ENCODE results near the gene EME2.

The EME2 gene

DNA sequence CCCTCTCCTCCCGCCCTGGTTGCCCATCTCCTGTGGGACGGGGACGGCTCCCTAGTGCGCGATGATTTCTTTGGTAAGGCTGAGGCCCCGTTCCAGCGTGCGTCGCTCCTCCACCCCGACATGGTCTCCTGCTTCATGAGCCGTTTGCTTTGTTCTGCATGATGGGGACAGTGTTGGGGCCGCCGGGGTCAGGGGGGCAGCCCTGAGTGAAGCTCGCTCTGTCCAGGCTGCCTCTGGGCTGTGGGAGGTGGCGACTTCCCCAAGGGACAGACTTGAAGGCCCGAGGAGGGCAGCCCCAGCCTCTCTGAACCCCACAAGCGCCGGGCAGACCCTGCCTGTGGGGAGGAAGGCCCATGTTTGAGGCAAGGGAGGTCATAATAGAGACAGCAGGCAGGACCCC is 13.7 kb upstream of the EME2 start:
- Histone ChIP-seq H3K4me3 (ENCODE audit: insufficient read depth, low read depth, low read length) (no peak overlapping the region), H3K36me3 (ENCODE audit: control insufficient read depth, insufficient read depth, low read length) (peaks cover 3% of the 10 kb centered on the region), H3K4me1 (ENCODE audit: control insufficient read depth, insufficient read depth, low read length) (peaks cover 5% of the 10 kb centered on the region), H3K27ac (ENCODE audit: insufficient read depth, low read depth, low read length, poor library complexity, severe bottlenecking) (no peak overlapping the region), H3K27me3 (ENCODE audit: control insufficient read depth, insufficient read depth, low read length, poor library complexity, severe bottlenecking) (no peaks in the 10 kb centered on the region), H3K9me3 (ENCODE audit: control insufficient read depth, low read length) (no peaks in the 10 kb centered on the region)
- WGBS, 2 experiments, result 94% methylated on average over 18 of the region's 18 CpGs

DNA sequence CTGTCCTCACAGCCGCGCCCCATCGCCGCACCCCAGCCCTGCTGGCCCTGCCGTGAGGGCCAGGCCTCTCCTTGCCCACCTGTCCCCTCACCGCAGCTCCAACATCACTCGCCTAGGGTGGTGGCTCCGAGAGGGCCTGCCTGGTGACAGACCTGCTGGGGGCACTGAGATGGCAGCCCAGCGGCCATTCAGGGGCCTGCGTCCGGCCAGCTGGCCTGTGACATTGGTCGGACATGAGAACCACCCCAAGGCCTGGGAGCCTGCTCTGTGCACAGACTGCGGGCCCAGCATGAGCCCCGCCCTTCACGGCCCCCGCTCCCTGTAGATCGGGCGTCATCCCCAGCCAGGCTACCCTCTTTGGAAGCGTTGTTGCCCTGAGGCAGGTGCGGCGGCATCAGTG is 13.1 kb upstream of the EME2 start:
- Histone ChIP-seq H3K27ac (ENCODE audit: insufficient read depth, low read depth, low read length, poor library complexity, severe bottlenecking) (no peak overlapping the region), H3K4me1 (ENCODE audit: control insufficient read depth, insufficient read depth, low read length) (peaks cover 5% of the 10 kb centered on the region), H3K4me3 (ENCODE audit: insufficient read depth, low read depth, low read length) (no peak overlapping the region), H3K36me3 (ENCODE audit: control insufficient read depth, insufficient read depth, low read length) (peaks cover 3% of the 10 kb centered on the region), H3K27me3 (ENCODE audit: control insufficient read depth, insufficient read depth, low read length, poor library complexity, severe bottlenecking) (no peaks in the 10 kb centered on the region), H3K9me3 (ENCODE audit: control insufficient read depth, low read length) (no peaks in the 10 kb centered on the region)
- WGBS, 2 experiments, result 94 to 95% methylated on average over 21 of the region's 21 CpGs

DNA sequence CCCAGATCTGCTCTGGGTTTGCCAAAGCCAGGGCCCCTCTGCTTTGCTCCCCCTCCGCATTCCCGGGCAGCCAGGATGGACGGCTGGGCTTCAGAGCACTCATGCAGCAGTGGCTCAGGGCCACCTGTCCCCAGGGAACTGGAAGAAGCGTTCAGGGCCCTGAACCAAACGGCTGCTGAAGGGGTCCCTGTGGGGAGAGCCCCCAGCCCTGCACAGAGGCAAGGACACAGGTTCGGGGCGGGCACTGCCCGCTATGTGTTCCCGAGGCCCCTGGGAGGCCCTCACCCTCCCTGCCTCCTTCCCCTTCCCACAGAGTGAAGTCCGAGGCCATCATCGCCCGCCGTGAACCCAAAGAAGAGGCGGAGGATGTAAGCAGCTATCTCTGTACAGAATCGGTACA is 11.7 kb upstream of the EME2 start:
- H3K4me3 ChIP-seq (ENCODE audit: insufficient read depth, low read depth, low read length), result no peak overlapping the region
- no peaks in the 10 kb centered on the region for H3K27me3 ChIP-seq (ENCODE audit: control insufficient read depth, insufficient read depth, low read length, poor library complexity, severe bottlenecking)
- WGBS, 2 experiments, result 95 to 97% methylated on average over 15 of the region's 15 CpGs
- H3K4me1 ChIP-seq (ENCODE audit: control insufficient read depth, insufficient read depth, low read length), result peaks cover 5% of the 10 kb centered on the region
- H3K36me3 ChIP-seq (ENCODE audit: control insufficient read depth, insufficient read depth, low read length), result peaks cover 12% of the 10 kb centered on the region
- no peak overlapping the region for H3K27ac ChIP-seq (ENCODE audit: insufficient read depth, low read depth, low read length, poor library complexity, severe bottlenecking)
- no peaks in the 10 kb centered on the region for H3K9me3 ChIP-seq (ENCODE audit: control insufficient read depth, low read length)

DNA sequence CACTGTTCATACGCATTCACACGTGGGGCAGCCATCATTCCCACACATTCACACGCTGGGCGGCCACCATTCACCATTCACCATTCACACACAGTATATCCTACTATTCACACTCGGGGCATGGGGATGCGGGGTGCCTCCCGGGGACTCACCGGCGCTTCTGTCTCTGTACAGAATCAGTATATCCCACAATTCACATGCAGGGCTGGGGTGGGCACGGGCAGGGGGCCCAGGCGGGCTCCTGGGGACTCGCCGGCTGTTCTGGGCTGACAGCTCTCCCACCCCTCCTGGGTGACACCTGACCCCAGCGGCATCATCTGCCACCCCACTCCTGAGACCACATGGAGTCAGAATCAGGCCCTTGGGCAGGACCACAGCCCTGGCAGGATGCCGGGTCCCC is 10.9 kb upstream of the EME2 start:
- peaks cover 5% of the 10 kb centered on the region for H3K4me1 ChIP-seq (ENCODE audit: control insufficient read depth, insufficient read depth, low read length)
- peaks cover 19% of the 10 kb centered on the region for H3K36me3 ChIP-seq (ENCODE audit: control insufficient read depth, insufficient read depth, low read length)
- no peak overlapping the region for H3K27ac ChIP-seq (ENCODE audit: insufficient read depth, low read depth, low read length, poor library complexity, severe bottlenecking)
- no peak overlapping the region for H3K4me3 ChIP-seq (ENCODE audit: insufficient read depth, low read depth, low read length)
- H3K27me3 ChIP-seq (ENCODE audit: control insufficient read depth, insufficient read depth, low read length, poor library complexity, severe bottlenecking), result no peaks in the 10 kb centered on the region
- WGBS, 2 experiments, result 94 to 97% methylated on average over 15 of the region's 15 CpGs
- no peaks in the 10 kb centered on the region for H3K9me3 ChIP-seq (ENCODE audit: control insufficient read depth, low read length)

DNA sequence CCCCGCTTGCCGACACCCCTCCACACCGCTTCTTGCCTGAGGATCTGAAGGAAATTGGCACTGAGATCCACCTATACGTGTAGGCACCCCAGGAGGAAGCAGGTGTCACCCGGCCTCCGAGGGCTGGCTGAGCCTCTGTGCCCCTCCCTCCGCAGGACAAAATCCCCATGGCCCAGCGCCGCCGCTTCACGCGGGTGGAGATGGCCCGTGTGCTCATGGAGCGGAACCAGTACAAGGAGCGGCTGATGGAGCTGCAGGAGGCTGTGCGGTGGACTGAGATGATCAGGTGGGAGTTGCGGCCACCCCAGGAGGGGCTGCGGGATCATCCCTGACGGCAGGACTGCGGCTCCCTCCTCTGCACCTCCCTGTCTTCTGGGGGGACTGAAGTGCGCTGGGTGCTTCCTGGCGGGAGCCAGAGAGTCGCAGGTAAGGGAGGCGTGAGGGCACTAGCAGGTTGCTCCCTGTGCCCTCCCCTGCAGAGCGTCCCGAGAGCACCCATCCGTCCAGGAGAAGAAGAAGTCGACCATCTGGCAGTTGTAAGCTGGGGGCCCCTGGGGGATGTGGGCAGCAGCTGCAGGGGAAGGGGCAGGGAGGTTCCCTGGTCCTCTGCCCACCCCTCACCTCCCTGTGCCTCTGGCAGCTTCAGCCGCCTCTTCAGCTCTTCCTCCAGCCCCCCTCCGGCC is 10.3 kb upstream of the EME2 start:
- WGBS, 2 experiments, result 93 to 95% methylated on average over 30 of the region's 30 CpGs
- Histone ChIP-seq H3K36me3 (ENCODE audit: control insufficient read depth, insufficient read depth, low read length) (peaks cover 22% of the 10 kb centered on the region), H3K27me3 (ENCODE audit: control insufficient read depth, insufficient read depth, low read length, poor library complexity, severe bottlenecking) (no peaks in the 10 kb centered on the region), H3K9me3 (ENCODE audit: control insufficient read depth, low read length) (no peaks in the 10 kb centered on the region), H3K27ac (ENCODE audit: insufficient read depth, low read depth, low read length, poor library complexity, severe bottlenecking) (no peak overlapping the region), H3K4me1 (ENCODE audit: control insufficient read depth, insufficient read depth, low read length) (peaks cover 5% of the 10 kb centered on the region), H3K4me3 (ENCODE audit: insufficient read depth, low read depth, low read length) (no peak overlapping the region)

DNA sequence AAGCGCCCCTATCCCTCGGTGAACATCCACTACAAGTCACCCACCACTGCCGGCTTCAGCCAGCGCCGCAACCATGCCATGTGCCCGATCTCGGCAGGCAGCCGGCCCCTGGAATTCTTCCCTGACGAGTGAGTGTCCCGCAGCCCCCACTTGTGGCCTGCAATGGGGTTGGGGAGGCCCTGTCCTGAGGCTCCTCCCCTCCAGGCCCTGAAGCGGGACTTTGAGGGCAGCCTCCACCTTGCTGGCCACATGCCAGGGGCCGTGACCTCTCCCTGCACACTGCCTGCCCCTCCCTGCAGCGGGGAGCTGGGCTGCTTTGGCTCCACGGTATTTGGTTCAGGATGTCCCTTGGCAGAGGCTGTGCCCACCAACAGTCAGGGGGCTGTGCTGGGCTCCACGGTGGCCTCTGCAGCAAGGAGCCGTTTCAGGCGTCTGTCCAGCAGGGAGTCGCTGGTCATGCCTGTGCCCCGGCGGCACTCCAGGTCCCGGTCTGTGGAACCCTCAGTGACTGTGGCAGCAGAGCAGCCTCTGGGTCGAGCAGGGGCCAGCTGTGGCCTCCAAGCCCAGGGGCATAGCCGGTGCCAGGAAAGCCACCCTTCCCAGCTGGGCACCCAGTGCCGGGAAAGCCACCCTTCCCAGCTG is 9.6 kb upstream of the EME2 start:
- H3K4me1 ChIP-seq (ENCODE audit: control insufficient read depth, insufficient read depth, low read length), result peaks cover 5% of the 10 kb centered on the region
- WGBS, 2 experiments, result 85 to 87% methylated on average over 24 of the region's 24 CpGs
- no peaks in the 10 kb centered on the region for H3K27me3 ChIP-seq (ENCODE audit: control insufficient read depth, insufficient read depth, low read length, poor library complexity, severe bottlenecking)
- H3K27ac ChIP-seq (ENCODE audit: insufficient read depth, low read depth, low read length, poor library complexity, severe bottlenecking), result no peak overlapping the region
- H3K4me3 ChIP-seq (ENCODE audit: insufficient read depth, low read depth, low read length), result no peak overlapping the region
- H3K9me3 ChIP-seq (ENCODE audit: control insufficient read depth, low read length), result no peaks in the 10 kb centered on the region
- H3K36me3 ChIP-seq (ENCODE audit: control insufficient read depth, insufficient read depth, low read length), result peaks cover 23% of the 10 kb centered on the region

DNA sequence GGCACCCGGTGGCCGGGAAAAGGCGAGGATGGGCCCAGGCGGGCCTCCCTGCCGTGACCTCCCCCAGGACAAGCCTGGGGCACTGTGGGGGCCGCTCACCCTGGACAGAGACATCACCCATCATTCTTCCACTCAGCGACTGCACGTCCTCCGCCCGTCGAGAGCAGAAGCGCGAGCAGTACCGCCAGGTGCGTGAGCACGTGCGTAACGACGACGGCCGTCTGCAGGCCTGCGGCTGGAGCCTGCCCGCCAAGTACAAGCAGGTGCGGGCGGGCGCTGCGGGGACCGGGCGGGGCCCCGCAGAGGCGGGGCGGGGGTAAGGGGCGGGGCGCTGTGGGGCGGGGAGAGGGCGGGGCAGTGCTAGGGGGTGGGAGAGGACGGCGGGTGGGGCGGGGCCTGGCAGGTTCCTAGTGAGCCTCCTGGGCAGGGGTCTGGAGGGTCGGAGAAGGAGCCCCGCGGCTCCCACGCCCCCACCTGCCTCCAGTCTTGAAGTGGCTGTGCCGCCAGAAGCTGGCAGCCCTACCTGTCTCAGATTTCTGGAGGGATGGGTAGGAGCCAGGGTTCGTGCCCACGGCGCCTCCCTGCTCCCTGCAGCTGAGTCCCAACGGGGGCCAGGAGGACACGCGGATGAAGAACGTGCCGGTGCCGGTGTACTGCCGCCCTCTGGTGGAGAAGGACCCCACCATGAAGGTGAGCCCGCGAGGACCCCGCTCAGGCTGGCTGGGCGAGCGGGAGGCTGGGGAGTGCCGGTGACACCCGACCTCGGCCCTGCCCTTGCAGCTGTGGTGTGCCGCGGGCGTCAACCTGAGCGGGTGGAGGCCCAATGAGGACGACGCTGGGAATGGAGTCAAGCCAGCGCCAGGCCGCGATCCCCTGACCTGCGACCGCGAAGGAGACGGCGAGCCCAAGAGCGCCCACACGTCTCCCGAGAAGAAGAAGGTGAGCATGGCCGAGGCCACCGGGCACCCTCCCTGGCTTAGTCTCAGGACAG is 8.8 kb upstream of the EME2 start:
- Histone ChIP-seq H3K27ac (ENCODE audit: insufficient read depth, low read depth, low read length, poor library complexity, severe bottlenecking) (no peak overlapping the region), H3K9me3 (ENCODE audit: control insufficient read depth, low read length) (no peaks in the 10 kb centered on the region), H3K4me1 (ENCODE audit: control insufficient read depth, insufficient read depth, low read length) (peaks cover 5% of the 10 kb centered on the region), H3K4me3 (ENCODE audit: insufficient read depth, low read depth, low read length) (no peak overlapping the region), H3K27me3 (ENCODE audit: control insufficient read depth, insufficient read depth, low read length, poor library complexity, severe bottlenecking) (no peaks in the 10 kb centered on the region), H3K36me3 (ENCODE audit: control insufficient read depth, insufficient read depth, low read length) (peaks cover 22% of the 10 kb centered on the region)
- WGBS, 2 experiments, result 46 to 48% methylated on average over 81 of the region's 81 CpGs

DNA sequence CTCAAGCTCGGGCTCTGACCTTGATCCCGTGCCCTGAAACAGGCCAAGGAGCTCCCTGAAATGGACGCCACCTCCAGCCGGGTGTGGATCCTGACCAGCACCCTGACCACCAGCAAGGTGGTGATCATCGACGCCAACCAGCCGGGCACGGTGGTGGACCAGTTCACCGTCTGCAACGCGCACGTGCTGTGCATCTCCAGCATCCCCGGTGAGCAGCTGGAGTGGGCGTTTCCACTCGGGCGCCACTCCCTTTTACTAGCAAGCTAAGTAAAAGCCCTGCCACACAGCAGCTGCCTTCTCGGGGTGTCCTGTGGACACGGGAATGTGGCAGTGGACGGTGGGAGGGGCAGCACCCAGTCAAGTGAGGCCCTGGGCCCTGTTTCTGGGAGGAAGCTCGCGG is 7.6 kb upstream of the EME2 start:
- Histone ChIP-seq H3K27ac (ENCODE audit: insufficient read depth, low read depth, low read length, poor library complexity, severe bottlenecking) (no peak overlapping the region), H3K36me3 (ENCODE audit: control insufficient read depth, insufficient read depth, low read length) (peaks cover 22% of the 10 kb centered on the region), H3K27me3 (ENCODE audit: control insufficient read depth, insufficient read depth, low read length, poor library complexity, severe bottlenecking) (no peaks in the 10 kb centered on the region), H3K9me3 (ENCODE audit: control insufficient read depth, low read length) (no peaks in the 10 kb centered on the region), H3K4me1 (ENCODE audit: control insufficient read depth, insufficient read depth, low read length) (peaks cover 8% of the 10 kb centered on the region), H3K4me3 (ENCODE audit: insufficient read depth, low read depth, low read length) (no peak overlapping the region)
- WGBS, 2 experiments, result 96% methylated on average over 21 of the region's 21 CpGs

DNA sequence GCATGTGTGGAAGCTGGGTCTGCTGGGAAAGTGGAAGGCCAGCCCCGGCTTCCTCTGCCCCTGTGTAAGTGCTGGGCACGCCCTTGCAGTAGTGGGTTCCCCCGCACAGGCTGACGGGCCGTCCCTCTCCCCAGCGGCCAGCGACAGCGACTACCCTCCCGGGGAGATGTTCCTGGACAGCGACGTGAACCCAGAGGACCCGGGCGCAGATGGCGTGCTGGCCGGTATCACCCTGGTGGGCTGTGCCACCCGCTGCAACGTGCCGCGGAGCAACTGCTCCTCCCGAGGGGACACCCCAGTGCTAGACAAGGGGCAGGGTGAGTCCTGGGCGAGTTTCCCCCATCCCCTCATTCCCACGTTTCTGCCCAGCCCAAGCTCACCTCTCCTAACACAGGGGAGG is 6.8 kb upstream of the EME2 start:
- Histone ChIP-seq H3K36me3 (ENCODE audit: control insufficient read depth, insufficient read depth, low read length) (peaks cover 22% of the 10 kb centered on the region), H3K27me3 (ENCODE audit: control insufficient read depth, insufficient read depth, low read length, poor library complexity, severe bottlenecking) (no peaks in the 10 kb centered on the region), H3K4me3 (ENCODE audit: insufficient read depth, low read depth, low read length) (no peak overlapping the region), H3K4me1 (ENCODE audit: control insufficient read depth, insufficient read depth, low read length) (peaks cover 13% of the 10 kb centered on the region), H3K9me3 (ENCODE audit: control insufficient read depth, low read length) (no peaks in the 10 kb centered on the region), H3K27ac (ENCODE audit: insufficient read depth, low read depth, low read length, poor library complexity, severe bottlenecking) (no peak overlapping the region)
- 93% methylated on average over 22 of the region's 22 CpGs for WGBS, 2 experiments

DNA sequence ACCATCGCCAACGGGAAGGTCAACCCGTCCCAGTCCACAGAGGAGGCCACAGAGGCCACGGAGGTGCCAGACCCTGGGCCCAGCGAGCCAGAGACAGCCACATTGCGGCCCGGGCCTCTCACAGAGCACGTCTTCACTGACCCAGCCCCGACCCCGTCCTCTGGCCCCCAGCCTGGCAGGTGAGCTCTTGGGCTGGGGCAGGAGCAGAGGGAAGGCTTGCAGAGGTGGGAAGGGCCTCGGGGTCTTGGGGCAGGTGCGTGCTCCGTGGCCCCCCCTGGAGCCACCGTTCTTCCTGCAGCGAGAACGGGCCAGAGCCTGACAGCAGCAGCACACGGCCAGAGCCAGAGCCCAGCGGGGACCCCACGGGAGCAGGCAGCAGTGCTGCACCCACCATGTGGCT is 6.4 kb upstream of the EME2 start:
- Histone ChIP-seq H3K4me1 (ENCODE audit: control insufficient read depth, insufficient read depth, low read length) (peaks cover 13% of the 10 kb centered on the region), H3K9me3 (ENCODE audit: control insufficient read depth, low read length) (no peaks in the 10 kb centered on the region), H3K27me3 (ENCODE audit: control insufficient read depth, insufficient read depth, low read length, poor library complexity, severe bottlenecking) (no peaks in the 10 kb centered on the region), H3K27ac (ENCODE audit: insufficient read depth, low read depth, low read length, poor library complexity, severe bottlenecking) (no peak overlapping the region), H3K4me3 (ENCODE audit: insufficient read depth, low read depth, low read length) (no peak overlapping the region), H3K36me3 (ENCODE audit: control insufficient read depth, insufficient read depth, low read length) (peaks cover 22% of the 10 kb centered on the region)
- 94 to 95% methylated on average over 19 of the region's 19 CpGs for WGBS, 2 experiments
